Hepatic stellate cell (primary cell): ENCODE data around the gene PPP3R1.

Experiments
- DNase-seq: peaks from one replicate; pipeline ENCODE4 v3.0.0; 2011; ENCODE audit warnings: low spot score

The PPP3R1 gene

GRCh38 chr2:68151037-68151436, 101.3 kb downstream of the PPP3R1 start:
- no peak for DNase-seq

GRCh38 chr2:68141875-68142274, 110.5 kb downstream of the PPP3R1 start:
- no peak for DNase-seq

GRCh38 chr2:68135448-68136320, 116.6 kb downstream of the PPP3R1 start:
- DNase-seq, result no peak

- DNase-seq, result no peak
Observed at GRCh38 chr2:68134554-68134953, 117.8 kb downstream of the PPP3R1 start.

- no peak for DNase-seq
Observed at GRCh38 chr2:68134120-68134519, 118.2 kb downstream of the PPP3R1 start.
